GM12865 (cell line): ENCODE data around the gene RORB.
A peak's percentile ranks its signal among the peaks of the same experiment; 100 is the strongest.

Experiments used
- DNase-seq: peaks from one replicate; pipeline ENCODE4 v3.0.0; 2010; ENCODE audit warnings: low read depth
- H3K4me3 ChIP-seq: 2 replicates; pipeline ENCODE4 v1.5.1; 2011; ENCODE audit warnings: mild to moderate bottlenecking, low read depth, low read length, control low read depth
- TF ChIP-seq, protein P1 (sequence below): IDR thresholded peaks from 2 replicates; pipeline ENCODE4 v1.5.1; 2011; ENCODE audit warnings: low read length, control low read depth, low read depth, inconsistent platforms; ENCODE audit not compliant: insufficient read depth; ENCODE audit errors: missing control alignments

Gene RORB

GRCh38 chr9:74674077-74674476 is 176.9 kb downstream of the RORB start:
- no peak for DNase-seq
- H3K4me3 ChIP-seq, result no peak overlapping the region
- TF ChIP-seq, protein P1, sequence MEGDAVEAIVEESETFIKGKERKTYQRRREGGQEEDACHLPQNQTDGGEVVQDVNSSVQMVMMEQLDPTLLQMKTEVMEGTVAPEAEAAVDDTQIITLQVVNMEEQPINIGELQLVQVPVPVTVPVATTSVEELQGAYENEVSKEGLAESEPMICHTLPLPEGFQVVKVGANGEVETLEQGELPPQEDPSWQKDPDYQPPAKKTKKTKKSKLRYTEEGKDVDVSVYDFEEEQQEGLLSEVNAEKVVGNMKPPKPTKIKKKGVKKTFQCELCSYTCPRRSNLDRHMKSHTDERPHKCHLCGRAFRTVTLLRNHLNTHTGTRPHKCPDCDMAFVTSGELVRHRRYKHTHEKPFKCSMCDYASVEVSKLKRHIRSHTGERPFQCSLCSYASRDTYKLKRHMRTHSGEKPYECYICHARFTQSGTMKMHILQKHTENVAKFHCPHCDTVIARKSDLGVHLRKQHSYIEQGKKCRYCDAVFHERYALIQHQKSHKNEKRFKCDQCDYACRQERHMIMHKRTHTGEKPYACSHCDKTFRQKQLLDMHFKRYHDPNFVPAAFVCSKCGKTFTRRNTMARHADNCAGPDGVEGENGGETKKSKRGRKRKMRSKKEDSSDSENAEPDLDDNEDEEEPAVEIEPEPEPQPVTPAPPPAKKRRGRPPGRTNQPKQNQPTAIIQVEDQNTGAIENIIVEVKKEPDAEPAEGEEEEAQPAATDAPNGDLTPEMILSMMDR, result no peak

GRCh38 chr9:74681906-74682305 is 184.8 kb downstream of the RORB start:
- no peak overlapping the region for H3K4me3 ChIP-seq
- TF ChIP-seq, protein P1, result no peak
- no peak for DNase-seq

- no peak overlapping the region for H3K4me3 ChIP-seq
- TF ChIP-seq, protein P1, result no peak
- no peak for DNase-seq
These were observed 186.2 kb downstream of the RORB start for GRCh38 chr9:74683322-74683721.

DNA sequence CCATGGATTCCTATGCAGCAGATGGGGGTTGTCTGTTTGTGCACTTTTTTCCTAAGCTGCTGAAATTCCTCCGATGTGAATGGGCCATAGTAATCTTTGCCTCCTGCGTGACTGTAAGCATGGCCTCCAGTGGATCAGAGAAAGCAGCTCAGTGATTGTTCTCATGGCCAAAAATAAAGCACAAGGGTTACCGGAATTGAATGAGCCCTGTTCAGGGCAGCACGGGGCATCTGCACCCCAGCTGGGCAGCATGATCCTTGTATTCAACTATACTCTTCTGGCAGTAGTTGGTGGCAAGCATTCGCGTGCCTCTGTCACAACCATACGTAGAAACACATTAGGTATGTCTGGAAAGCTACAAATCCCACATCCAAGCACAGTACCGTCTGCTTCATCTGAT is 193.9 kb downstream of the RORB start:
- no peak for DNase-seq
- no peak overlapping the region for H3K4me3 ChIP-seq
- TF ChIP-seq, protein P1, result no peak

DNA sequence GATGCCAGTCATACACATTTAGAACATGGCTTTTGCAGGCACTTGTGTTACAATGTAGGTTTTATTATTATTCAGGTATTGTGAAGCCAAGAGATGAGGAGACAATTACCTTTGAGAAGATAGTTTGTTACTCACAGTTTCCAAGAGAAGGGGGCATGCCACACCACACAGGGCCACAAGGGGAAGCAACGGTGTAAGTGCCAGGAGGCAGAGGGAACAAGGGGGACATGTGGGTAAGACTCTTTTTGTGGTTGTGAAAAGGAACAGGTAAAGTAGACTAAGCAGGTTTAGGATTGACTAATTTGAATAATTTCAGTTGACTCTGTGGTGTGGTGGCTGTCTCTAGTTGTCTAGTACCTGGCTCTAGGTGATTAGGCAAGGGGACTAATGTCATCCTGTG is 199.4 kb downstream of the RORB start:
- no peak overlapping the region for H3K4me3 ChIP-seq
- TF ChIP-seq, protein P1, result peak; percentile 27
- DNase-seq, result no peak

- TF ChIP-seq, protein P1, result no peak
- DNase-seq, result no peak
- no peak overlapping the region for H3K4me3 ChIP-seq
These were observed 200.4 kb downstream of the RORB start for GRCh38 chr9:74697535-74697934.

- no peak overlapping the region for H3K4me3 ChIP-seq
- DNase-seq, result no peak
- TF ChIP-seq, protein P1, result no peak
These were observed 214.2 kb downstream of the RORB start for GRCh38 chr9:74711341-74711740.
